HG03103 (cell line): ENCODE data around the gene GNG7.
"Not testable (repeated sequence)": the region's sequence is repeated elsewhere in the genome, so short reads cannot be mapped to it uniquely, and the experiment has no call there.

ENCODE experiments used
- ATAC-seq: cut with Tn5 transposase; IDR thresholded peaks from one replicate; pipeline ENCODE4 v1.9.1; 2021; ENCODE audit warnings: low read depth; ENCODE audit not compliant: unreplicated experiment

Gene GNG7

DNA sequence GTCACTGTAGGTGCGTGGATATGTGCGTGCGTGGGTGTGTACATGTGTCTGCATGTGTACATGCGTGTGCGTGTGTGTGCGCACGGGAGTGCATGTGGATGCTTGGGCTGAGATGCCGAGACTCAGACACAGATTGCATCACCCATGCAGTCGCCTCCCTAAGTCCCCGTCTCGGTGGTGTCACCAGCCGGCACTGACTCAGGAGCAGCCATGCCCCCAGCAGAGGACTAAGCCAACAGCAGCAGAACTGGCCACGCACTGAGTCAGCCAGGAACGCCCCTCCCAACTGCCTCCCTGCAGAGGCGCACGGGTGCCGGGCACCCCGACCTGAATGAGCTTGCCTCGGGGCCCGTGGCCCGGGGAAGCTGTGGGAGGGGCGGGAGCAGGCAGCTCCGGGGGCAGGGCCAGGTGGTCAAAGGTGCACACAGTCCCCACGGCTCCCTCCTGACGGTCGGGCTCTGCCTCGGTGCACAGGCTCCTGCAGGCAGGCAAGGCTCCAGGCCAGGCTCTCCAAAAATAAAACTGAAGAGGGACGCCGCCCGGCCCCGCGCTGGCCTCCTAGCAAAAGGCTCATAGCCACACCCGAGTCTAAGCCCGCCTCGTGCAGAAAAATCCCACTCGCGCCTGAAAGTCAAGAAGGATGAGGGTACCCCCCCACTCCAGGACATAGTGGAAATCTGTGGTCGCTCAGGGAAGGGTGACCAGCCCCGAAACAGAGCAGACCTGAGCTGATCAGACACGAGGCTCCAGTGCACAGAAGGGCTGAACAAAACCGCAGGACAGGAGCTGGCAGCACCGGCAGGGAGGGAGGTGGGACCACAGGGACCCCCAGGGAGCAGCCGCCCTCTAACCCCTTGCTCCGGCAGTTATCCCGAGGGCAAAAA lies 177.4 kb downstream of the GNG7 start:
- ATAC-seq: no peak

DNA sequence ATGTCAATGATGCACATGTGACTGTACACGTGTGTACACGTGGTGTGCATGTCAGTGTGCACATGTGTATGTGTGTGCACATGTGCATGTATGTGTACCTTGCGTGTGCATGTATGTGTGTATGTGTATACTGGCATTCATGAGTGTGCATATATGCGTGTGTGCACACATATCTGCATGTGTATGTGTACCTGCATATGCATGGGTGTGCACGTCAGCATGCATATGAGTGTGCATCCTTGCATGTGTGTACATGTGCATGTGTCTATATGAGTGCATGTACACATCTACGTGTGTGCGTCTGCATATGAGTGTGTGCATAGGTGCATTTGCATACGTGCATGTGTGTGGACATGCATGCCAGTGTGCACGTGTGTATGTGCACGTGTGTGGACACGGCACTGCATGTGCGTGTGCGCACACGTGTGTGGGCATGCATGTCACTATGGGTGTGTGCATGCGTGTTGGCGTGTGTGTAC lies 178.1 kb downstream of the GNG7 start:
- ATAC-seq: no peak

DNA sequence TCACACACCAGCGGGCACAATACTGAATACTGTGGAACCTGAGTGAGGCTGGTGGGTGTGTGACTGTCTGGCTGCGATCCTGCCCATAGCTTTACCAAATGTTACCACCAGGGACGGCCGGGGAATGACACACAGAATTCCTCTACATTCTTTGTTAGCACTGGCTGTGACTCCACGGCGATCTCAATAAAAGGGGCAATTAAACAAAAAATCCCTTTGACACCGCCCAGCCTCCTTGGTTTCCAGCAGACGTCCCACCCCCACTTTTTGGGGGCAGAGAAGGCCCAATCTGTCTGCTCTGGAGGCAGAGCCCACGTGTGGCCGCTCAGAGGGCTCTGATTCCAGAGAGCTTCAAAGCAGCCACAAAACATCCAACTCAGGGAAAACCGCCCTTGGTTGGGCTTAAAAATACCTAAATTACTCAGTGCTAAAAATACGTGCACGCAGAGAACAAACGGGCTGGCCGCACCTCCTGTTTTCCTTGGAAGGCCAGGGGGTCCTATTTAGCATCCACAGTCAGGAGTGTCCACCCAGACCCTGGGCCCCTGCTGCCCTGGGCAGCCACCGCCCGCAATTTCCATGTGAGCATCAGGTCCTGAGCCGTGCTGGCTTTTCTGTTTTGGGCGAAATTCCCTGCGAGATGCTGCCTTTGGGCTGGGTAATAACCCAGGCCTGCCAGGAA lies 178.7 kb downstream of the GNG7 start:
- ATAC-seq: no peak

DNA sequence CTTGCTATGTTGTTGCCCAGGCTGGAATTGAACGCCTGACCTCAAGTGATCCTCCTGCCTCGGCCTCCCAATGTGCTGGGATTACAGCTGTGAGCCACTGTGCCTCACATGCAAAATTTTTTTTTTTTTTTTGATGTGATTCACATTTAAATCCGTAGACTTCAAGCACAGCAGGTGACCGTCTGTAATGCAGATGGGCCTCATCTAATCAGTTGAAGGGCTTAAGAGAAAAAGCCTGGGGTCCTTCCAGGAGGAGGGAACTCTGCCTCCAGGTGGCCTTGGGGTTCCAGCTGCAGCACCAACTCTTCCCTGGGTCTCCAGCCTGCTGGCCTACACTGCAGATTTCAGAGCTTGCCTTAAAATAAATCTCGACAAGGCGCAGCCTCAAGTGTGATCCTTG lies 183.0 kb downstream of the GNG7 start:
- ATAC-seq: no peak

DNA sequence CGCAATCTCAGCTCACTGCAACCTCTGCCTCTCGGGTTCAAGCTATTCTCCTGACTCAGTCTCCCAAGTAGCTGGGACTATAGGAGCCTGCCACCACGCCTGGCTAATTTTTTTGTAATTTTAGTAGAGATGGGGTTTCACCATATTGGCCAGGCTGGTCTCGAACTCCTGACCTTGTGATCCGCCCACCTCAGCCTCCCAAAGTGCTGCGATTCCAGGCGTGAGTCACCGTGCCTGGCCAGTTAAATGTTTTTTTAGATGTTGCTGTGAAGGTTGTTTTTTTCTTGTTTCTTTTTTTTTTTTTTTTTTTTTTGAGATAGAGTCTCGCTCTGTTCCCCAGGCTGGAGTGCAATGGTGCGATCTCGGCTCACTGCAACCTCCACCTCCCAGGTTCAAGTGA lies 183.6 kb downstream of the GNG7 start:
- ATAC-seq: not testable (repeated sequence)

DNA sequence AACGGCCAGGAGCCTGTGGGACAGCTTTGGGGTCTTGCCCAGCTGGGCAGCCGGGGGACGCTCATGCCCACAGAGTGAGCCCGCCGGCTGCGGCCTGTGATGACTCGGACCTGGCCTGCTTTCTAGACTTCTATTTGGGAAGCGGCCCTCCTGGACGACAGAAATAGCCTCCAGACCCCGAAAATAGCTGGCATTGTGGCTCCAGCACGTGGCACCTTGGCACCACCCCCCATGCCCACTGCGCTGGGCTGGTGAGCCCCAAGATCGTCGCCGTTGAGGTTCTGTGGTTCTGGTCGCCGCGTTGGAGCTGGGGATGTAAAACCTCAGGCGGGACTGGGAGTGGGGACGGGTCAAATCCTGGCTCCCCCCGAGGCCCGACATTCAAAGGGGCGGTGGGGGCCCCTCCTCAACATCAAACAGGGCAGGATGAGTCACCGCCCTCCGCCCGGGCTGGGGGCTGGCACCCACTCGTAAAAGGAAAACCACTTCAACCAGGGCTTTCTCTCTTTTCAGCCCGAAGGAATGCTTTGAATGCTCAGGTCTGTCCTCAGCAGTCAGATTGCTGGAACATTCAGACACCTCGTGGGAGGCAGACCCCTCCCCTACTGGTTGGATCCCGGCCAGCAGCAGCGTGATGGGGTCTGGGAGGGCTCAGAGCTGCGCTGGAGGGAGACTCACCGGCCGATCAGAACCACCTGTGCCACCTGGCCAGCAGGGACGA lies 184.5 kb downstream of the GNG7 start:
- ATAC-seq: no peak

DNA sequence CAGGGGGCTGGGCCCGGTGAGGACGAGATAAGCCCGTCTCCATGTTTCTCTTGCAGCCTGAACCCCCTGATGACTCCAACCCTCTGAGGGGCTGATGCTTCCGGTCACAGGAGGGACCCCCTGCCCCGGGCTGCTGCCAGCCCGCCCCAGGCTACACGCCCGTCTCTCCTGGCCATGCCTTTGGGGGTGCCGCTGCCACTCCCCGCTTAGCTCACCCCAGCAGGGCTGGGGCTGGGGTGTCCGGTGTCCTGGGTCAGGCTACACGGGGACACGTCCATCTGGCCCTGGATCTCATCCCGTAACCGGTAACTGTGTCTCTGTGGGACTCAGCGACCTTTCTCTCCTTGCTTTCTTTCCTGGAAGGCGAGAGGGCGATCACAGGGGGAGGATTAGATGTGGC lies 185.8 kb downstream of the GNG7 start:
- ATAC-seq: no peak

DNA sequence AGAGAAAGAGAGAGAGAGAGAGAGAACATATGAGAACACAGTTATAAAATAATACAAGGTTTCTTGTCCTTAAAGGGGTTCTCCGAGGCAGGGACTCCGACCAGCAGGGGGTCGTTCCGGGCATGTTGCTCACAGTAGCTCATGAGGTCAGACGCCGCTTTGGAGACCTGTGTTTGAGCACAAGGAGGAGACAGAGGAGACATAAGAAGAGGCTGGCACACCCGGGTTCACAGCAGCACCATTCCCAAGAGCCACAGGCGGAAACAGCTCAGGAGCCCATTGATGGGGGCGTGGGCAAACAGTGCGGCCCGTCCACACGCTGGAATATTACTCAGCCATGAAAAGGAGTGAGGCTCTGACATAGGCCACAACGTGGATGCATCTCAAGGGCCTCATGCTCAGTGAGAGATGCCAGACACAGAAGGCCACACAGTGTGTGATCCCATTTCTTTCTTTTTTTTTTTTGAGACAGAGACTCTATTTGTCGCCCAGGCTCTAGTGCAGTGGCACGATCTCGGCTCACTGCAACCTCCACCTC lies 187.4 kb downstream of the GNG7 start:
- ATAC-seq: no peak

DNA sequence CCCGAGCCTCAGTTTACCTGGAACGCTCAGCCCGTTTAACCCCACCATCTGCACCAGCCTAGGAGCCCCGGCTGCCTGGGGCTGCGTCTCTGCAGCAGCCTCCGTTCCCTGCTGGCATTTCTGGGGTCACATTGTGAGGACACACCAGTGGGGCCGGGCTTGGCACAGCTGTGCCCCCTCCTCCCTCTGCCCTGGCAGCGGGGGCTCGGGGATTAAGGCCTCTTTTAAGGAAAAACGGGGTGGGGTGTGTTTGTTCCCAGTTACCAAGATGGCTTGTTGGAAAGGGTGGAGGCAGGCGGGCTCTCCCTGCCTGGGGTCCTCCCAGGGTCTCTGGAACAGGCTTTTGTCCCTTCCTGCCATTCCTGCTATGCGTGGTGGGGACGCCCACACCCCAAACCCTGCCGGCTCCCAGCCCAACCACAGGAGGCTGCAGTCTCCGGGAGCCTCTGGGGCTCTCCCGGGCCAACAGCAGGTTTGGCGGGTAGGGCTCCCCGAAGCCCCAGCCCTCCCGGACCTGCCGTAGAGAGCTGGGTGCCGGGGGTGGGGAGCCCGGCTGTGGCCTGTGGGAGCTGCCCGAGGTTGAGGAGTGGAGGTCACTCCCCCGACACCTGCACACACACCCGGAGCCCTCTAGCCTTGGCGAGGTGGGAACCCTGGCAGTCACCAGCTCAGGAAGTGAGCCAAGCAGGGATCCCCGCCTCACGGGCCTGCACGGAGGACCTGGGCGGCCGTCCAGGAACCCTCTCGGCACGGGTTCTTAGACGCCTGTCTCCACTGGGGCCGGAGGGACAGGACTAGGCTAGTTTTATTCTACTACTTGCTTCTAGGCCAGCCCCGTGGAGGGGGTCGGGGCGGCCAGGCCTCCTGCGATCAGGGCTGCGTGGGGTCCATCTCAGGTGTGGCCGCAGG lies 189.7 kb downstream of the GNG7 start:
- ATAC-seq: no peak

DNA sequence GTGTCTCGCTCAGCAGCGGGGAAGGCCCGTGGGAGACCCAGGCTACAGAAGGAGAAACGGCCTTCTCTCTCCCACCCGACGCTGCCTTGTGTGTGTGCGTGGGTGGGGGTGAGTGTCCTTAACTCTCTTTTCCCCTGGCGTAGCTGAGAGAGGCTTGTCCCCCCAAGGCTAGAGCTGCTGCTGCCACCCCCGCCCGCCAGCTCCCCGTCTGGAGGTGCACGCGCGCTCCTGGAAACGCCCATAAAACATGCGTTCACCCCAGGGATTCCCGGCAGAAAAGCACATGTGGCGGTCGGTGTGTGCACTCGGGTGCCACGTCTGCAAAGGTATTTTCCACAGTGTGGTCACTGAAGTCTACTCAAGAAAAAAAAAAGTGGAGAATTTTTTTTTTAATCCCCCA lies 190.5 kb downstream of the GNG7 start:
- no peak for ATAC-seq

DNA sequence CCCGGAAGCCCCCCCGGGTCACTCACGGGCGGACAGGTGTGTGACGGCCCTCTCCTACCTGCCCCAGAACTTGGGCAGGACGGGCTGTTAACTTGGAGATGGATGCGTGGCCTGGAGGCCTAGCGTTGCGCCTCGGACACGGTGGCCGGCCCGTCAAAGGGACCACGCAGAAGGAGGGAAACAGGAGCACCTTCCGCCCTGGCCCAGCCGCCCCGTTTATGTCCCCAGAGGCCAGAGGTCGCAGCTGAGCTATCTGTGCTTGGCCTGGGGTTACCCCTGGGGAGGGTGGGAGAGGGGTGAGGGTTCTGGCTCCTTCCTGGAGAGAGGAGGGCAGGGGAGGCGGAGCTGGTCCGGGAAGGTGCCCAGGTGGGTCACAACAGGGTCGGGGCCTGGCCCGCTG lies 190.9 kb downstream of the GNG7 start:
- no peak for ATAC-seq

DNA sequence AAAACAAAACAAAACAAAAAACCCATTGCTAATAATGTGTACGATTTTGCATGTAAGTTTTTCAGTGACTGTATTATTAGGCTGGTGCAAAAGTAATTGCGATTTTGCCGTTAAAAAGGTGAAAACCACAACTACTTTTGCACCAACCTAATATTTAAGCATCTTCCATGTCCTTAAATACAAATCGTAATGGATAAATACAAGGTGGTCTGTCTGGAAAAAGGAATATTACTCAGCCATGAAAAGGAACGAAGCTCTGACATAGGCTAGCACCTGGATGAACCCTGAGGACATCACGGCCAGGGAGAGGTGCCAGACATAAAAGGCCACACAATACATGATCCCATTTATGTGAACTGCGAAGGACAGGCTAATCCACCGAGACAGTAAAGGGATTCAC lies 193.4 kb downstream of the GNG7 start:
- no peak for ATAC-seq

DNA sequence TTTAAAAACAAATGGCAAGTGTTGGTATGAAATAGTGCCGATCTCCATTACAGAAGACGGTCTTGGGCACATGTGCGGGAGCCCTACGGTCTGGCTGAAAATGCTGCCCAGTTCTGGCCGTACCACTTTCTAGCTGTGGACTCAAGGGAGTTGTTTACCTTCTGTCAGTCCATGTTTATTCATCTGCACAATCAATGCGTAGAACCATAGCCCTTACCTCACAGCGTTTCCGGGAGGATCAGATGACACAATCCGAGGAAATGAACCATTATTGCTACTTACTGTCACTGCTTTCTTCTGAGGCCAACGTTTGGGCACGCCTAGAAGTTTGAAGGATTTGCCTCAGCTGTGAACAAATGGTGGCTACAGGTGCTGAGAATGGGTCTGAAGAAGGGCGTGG lies 195.4 kb downstream of the GNG7 start:
- ATAC-seq: no peak

DNA sequence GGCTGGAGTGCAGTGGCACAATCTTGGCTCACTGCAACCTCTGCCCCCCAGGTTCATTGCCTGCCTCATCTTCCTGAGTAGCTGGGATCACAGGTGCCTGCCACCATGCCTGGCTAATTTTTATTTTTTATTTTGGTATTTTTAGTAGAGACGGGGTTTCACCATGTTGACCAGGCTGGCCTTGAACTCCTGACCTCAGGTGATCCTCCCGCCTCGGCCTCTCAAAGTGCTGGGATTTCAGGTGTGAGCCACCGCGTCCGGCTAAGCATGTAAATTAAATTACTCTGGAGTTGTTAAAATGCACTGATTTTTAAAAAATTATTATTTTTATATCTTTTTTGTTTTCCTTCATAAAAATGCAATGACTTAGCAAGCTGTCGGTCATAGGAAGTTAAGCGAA lies 195.8 kb downstream of the GNG7 start:
- not testable (repeated sequence) for ATAC-seq

DNA sequence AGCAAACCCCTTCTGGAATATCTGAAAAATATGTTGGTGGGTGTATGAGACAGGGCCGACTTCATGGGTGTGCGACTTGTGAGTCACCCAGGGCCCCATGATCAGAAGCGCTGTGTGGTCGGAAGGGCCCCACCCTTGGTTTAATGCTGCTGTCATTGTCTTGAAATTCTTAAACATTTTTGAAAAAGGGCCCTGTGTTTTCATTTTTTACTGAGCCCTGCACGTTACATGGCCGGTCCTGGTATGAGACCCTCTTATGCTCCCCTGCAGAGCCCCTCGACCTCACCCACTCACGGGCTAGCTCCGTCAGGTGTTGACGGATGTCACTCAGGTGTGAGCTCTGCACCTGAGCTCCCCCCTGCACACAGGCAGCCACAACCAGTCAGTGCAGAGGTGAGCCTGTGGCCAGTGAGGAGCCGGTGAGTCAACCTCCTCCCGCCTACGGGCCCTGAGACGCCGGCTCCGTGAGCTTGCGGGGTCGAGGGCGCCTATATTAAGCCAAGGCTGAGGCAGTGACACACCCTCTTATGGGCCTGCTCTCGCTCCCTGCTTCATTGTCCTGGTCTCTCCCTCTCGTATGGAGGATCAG lies 198.9 kb downstream of the GNG7 start:
- ATAC-seq: no peak

DNA sequence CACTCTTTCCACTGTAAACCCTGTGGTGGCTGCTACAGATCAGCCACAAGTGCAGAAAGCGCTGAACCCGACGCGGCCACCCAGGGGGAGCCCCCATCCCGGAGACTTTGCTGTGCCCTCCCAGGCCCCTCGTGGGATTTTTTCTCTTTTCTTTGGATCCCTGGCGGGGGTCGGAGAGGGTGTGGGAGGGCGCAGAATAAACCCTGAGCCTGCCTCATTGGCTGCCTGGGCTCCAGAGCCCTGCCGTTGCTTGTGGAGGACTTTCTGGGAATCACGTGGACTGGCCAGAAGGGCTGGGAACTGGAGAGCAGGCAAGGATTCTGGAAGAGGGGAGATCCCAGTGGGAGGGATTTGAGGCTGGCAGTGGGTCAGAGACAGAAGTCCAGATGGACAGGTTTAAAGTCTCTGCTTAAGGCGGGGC lies 201.6 kb downstream of the GNG7 start:
- no peak for ATAC-seq

DNA sequence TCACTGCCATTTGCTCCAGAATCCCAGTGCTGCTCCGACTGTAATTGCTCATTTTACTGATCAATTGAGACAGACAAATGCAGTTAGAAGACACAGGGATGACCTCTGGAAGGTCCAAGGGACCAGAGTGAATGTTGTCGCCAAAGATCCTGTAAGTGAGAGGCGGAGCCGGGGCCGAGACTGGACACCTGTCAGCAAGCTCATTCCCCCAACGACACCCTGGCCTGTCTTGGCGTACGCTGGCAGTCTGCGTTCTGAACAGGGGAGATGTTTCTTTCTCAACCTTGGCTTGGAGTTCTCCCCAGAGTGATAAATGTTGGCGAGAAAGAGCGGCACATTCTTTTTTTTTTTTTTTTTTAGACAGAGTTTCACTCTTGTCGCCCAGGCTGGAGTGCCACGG lies 202.3 kb downstream of the GNG7 start:
- no peak for ATAC-seq

DNA sequence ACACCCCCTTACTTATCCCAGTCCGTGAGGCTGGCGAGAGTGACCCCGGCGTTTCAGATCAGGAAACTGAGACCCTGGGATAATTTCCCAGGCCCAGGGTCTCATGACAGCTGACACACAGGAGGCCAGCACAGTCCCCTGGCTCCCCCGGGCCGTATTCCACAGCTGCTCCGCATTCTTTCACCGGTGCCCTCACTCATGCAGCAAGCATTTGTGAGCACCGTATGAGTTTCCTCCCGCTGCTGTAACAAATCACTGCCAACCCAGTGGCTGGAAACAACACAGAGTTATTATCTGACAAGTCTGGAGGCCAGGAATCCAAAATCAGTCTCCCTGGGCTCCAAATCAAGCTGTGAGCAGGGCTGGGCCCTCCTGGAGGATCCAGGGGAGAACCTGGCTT lies 205.3 kb downstream of the GNG7 start:
- no peak for ATAC-seq

DNA sequence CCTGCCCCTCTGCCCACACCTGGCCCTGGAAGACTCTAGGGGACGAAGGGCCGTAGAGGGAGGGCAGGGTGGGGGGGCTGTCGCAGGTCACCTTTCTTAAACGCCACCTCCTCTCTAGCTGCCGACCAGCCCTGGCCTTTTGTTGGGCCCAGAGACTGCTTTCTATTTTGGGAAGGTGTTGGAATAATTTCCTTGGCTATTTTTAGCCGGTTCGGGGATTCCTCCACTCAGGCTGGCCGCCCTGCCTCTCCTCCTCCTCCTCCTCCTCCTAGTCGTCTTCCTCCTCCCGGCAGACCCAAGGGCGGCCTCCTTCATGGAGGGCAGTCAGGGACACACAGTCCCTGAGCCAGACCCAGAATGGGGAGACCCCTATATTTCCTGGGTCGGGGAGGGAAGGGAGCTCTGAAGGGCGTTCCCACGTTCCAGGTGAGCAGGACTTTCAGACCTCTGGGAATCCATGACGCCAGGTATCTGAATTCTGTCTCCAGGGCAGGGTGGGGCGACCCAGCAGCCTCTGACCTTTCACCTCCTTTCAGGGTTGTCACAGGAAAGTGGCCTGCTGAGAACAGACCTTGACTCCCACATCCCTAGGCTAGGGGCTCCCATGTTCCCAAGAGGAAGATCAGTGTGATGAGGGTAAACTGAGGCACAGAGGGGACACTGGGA lies 206.7 kb downstream of the GNG7 start:
- ATAC-seq: no peak
